ENCODE results near the gene PIN1.

Gene PIN1

DNA sequence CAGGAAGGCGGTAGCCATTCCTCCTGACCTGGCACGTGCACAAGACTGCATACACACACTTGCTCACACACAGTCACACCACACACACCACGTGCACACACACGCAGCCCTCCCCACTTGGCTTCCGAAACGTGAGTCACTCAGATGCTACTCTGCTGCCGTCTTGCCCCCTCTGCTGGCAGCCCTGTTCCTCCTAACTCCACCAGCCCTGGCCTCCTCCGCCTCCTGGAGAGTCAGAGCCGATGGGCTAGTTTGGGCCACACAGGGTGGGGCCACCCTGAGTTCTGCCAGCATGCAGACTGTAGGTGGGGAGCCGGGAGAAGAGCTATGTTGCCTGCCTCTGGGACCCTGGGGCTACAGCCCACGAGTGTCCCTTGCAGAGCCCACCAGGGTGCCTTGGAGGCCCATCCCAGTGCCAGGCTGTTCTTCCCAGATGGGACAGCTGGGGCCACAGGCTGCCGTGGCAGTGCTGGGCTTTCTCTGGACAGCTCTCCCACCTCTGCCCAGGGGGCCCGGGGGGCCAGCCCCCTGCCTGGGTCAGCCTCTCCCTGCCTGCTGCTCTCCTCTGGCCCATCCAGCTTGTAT, 12.1 kb downstream of the PIN1 start:
- DNase-seq = peak; percentile 39 to 90 (median 74)
- intact Hi-C loops (cut with DNase I) = no loop called here

DNA sequence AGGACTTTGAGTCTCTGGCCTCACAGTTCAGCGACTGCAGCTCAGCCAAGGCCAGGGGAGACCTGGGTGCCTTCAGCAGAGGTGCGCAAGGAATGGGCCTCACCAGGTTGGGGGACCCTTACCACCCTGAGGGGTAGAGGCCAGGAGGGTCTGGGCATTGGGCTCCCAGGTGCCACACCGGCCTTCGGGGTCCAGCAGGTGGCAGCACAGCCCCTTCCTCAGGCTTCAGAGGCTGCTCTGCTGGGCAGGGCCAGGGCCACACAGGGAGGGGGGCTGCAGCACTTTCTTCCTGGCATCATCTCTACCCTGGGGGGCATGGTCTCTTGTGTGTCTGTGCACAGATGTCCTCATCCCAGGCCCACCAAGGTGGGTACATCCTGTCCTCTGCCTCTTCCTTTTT, 12.9 kb downstream of the PIN1 start:
- intact Hi-C loops (cut with DNase I) = no loop called here
- DNase-seq = peak in 9 of 42 donors; percentile 22 to 55 (median 41)

DNA sequence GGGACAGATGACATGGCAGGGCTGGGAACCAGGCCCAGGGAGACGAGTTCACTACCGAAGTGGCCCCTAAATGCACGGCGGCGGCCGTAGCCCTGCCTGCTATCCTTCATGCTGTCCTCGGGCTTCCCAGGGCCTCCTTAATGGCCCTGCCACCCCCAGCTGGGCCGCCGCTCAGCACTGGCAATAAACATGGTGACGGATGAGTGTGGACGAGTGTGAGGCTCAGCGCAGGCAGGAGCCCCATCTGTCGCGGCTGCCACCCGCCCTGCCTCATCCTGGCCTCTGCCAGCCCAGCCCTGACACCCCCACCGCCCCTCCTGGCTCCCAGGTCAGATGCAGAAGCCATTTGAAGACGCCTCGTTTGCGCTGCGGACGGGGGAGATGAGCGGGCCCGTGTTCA, 13.6 kb downstream of the PIN1 start:
- intact Hi-C loops (cut with DNase I) = no loop called here
- DNase-seq = no peak

DNA sequence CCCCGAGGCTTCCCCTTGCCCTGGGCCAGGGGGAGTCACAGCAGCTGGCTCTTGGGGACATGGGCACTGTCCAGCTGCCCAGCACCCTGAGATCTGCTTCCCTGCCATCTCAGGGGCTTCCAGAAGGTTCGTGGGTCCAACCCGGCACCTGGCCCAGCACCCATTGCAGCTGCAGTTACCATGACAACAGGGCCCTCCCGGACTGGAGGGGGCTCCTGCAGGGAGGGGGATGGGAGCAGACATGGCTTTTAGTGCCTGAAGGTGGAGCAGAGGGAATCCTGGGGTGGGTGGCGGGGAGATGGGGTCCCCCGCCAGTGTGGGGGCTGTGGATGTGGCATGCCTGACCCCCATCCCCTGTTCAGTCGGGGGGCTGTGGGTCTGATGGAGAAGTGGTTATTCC, 14.7 kb downstream of the PIN1 start:
- intact Hi-C loops (cut with DNase I) = no loop called here
- no peak for DNase-seq

DNA sequence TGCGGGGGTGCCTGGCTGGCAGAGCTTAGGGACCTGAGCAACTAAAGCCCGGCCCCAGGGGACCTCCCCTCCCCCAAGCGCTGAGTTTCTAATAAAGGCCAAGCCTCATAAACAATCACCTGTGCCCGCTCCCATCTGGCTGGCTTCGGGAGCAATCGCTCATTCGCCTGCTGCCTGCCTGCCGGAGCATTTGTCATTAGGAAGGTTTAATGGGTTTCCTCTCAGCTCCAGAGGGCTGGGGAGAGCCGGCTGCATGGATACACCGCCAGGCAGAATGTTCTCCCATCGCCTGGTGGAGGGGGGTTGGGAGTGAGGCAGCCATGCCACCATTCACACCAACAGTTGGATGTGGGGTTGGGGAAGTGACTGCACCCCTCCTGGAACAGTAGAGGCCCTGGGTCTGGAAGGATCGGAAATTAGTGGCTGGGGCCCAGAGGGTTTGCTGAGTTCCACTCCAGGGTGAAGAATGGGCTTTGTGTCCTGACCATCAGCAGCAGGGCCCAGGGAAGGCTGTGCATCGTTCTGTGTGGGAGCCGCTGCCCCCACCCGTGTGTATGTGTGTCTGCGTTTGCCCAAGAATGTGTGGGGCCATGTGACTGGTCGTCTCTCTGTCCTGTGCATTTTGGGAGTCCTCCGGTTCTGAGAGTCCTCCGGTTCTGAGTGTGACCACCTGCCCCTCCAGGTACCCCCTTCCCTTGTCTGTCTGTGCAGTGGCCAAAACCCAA, 15.3 kb downstream of the PIN1 start:
- peak in 8 of 42 donors; percentile 23 to 48 (median 36) for DNase-seq
- intact Hi-C loops (cut with DNase I) = no loop called here

DNA sequence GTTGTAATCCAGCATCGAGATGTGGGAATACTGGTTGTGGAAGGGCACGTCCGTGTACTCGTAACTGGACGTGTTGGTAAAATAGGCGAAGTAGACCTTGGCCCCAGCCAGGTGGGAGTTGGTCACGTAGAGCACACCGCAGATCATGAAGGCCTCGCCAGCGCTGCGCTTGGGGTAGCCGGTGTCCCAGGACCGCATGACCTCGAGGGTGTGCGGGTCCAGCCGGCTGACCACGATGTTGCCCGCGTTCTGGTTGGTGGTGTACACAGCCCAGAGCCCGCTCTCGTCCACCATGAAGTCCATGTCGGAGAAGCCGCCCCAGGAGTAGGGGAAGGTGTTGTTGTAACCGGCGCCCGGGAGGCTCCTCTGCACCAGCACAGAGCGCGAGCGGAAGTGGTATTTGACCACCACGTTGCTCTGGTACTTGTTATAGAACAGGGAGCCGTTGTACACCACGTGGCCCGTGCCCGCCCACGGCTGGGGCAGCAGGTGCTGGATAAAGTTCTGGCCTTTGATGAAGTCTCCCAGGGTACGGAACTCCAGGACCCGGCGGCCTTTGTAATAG, 19.2 kb downstream of the PIN1 start:
- no peak for DNase-seq
- intact Hi-C loops (cut with DNase I) = no loop called here

DNA sequence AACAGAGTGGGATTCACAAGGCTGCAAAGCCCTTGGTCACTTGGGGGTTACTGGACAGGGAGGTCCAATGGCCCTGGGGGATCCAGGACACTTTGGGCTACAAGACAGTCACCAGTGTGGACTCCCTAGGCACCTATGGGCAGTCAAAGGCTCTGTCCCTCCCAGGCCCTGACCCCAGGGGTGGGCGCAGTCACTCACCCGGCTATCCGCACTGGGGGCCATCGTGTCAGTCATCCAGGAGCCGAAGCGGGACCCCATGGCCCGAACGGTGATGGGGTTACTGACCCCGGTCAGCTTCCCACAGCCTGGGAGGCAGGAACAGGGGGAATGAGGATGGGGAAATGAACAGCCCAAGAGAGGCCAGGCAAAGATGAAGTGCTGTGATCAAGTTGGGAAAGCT, 21.5 kb downstream of the PIN1 start:
- intact Hi-C loops (cut with DNase I) = no loop called here
- no peak for DNase-seq

DNA sequence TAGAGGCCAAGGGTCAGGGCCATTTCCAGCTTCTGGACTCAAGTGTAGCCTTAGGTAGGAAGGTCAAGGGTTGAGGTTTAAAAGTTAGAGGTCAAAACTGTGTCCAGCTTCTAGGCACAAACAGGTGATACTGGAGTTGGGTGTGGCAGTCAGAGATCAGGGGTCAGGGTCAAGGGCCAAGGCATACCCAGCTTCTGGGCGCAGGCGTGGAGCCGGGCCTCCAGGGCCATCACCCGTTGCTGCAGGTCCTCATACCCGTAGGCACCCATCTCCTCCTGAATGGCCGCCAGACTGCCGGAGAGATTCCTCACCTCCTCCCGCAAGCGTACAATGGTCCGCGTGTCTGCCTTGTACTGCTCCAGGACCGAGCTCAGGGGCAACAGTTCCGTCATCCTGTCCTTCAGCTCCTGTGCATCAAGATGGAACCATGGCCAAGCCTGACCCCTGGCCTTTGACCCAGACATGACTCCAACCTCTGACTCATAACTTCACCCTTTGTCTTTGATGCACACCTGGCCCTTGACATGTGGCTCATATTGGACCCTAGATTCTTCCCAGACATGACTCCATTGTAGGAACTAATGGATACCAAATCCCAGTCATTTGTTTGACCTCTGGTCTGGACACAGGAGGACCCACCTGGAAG, 22.1 kb downstream of the PIN1 start:
- no peak for DNase-seq

DNA sequence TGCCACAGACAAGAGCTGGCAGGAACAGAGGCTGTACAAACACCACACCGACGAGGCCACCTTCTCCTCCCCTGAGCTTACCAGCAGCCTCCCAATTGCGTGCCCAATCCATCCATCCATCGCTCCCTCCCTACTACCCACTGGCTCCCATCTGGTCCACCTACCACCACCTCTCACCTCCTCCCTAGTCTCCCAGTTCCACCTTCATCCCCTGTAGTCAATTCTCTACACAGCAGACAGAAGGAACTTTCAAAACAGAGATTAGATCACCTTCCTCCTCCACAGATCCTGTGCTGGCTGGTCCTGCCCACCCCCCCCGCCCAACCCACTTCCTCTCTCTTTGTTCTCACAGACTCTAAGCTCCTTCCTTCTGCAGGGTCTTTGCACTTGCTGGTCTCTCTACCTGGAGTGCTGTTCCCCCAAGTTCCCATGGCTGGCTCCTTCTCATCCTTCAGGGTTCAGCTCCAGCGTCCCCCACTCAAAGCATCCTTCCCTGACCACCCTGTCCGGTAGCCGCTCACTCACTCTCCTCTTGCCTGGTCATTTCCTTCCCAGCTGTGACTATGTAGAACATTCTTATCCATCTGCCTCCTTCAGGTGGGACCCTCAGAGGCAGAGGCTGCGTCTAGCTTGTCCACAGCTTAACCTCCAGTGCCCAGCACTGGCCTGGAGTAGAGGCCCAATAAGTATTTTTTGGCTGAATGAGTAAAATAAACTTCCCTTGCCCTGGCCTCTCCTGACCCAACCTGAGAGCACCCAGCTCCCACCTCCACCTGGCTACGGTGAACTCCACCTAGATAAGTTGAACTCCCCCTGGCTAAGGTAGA, 23.0 kb downstream of the PIN1 start:
- intact Hi-C loops (cut with DNase I) = no loop called here
- DNase-seq = no peak

More for the DNA sequence above, 22.1 kb downstream of the PIN1 start:
- intact Hi-C loops (cut with DNase I) = no loop called here

DNA sequence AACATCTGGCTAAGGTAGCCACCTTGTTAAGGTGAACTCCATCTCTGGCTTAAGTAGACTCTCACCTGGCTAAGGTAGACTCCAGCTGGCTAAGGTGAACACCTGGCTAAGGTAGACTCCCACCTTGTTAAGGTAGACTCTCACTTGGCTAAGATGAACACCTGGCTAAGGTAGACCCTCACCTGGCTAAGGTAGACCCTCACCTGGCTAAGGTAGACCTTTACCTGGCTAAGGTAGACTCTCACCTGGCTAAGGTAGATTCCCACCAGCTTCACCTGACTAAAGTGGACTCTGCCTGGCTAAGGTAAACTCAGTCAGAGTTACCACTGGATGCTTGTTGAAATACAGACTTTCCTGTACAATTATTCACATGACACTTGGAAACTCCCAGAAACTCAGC, 23.6 kb downstream of the PIN1 start:
- no peak for DNase-seq
- intact Hi-C loops (cut with DNase I) = no loop called here

DNA sequence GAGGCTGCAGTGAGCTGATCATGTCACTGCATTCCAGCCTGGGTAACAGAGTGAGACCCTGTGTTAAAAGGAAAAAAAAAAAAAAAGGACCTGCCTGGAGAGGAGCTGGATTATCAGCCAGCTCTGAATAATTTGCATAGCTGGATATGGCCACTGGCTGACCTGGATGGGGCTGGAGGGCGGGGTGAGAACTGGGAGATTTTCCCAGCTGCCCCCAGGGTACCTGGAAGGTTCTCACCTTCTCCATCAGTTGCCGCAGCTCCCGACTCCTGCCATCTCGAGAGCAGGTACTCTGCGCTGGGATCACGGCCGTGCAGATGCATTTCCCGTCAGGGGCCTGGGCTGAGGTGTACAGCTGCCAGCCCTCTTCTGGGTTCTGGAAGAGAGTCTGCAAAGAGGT, 25.3 kb downstream of the PIN1 start:
- intact Hi-C loops (cut with DNase I) = no loop called here
- no peak for DNase-seq

DNA sequence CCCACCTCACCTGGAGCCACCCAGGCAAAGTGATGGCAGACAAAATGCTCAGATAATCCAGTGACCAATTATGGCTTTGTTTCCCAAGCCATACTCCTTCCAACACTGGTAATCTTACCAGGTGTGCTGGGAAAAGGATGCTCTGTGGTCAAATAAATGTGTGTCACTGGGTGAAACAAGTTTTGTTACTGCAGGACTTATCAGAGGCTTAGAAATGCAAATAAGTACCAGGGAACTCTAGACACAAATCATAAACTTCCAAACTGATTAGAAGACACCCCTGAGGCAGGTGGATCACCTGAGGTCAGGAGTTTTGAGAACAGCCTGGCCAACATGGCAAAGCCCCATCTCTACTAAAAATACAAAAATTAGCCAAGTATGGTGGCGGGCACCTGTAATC, 26.4 kb downstream of the PIN1 start:
- no peak for DNase-seq
- intact Hi-C loops (cut with DNase I) = no loop called here

DNA sequence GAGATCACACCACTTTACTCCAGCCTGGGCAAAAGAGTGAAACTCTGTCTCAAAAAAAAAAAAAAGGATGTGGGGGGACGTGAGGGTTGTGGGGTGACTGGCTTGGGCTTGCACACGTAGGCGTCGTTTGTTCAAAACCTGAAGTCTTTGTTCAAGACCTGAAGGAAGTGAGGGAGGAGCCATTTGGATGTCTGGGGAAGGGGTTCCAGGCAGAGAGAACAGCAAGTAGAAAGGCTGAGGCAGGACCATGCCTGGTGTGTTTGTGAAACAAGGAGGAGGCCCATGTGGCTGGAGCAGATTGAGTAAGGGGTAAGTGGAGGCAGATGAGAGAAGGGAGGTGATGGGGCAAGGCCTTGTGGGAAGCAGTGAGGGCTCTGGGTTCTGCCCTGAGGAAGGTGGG, 27.8 kb downstream of the PIN1 start:
- intact Hi-C loops (cut with DNase I) = no loop called here
- DNase-seq = no peak

DNA sequence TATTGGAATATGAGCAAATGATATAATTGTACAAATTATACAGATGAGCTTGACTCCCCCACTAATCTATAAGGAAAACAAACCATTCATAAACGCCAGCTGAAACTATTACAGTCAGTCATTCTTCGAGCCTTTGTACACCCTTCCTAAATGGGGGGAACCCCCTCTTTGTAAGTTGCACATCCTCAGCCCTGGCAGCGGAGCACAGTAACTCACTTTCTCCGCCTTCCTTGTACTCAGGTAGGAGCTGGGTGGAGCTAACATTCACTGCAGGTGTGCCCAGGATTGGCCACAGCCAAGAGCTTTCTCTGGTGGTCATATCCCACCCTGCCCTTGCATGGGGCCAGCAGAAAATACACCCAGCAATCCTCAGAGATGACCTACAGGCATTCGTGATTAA, 28.6 kb downstream of the PIN1 start:
- no peak for DNase-seq
- intact Hi-C loops (cut with DNase I) = no loop called here

DNA sequence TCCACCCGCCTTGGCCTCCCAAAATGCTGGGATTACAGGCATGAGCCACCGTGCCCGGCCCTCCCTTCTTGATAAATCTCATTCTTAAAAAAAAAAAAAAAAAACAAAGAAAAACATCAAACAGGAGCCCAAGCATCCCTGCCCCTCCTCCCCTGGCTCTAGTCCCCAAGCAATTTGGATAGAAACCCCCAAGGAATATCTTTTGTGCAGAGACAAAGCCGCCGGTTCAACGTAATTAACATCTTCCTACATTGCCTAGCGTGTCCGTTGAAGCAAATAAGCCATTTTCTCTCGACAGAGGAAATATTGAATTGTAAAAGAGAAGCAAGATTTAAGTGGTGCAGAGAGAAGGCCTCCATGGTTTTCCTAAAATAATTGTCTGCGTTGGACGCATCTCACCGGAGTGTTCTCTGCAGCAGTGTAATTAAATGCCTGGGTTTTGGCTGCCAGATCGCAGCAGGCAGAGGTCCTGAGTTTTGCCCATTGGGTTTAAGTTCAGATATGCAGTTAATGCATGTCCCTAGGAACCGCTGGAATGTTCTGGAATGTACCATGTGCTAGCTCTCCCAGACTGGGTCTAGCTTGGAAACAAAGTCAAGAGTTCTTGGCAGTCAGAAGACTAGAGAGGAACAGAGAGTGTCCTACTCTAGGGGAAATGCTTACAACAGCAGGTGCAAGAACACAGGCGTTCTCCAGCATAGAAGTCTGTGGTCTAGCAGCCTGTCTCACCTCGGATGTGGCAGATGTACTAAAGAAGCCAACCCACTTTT, 30.8 kb downstream of the PIN1 start:
- DNase-seq = peak in 1 of 42 donors; percentile 52
- intact Hi-C loops (cut with DNase I) = no loop called here

DNA sequence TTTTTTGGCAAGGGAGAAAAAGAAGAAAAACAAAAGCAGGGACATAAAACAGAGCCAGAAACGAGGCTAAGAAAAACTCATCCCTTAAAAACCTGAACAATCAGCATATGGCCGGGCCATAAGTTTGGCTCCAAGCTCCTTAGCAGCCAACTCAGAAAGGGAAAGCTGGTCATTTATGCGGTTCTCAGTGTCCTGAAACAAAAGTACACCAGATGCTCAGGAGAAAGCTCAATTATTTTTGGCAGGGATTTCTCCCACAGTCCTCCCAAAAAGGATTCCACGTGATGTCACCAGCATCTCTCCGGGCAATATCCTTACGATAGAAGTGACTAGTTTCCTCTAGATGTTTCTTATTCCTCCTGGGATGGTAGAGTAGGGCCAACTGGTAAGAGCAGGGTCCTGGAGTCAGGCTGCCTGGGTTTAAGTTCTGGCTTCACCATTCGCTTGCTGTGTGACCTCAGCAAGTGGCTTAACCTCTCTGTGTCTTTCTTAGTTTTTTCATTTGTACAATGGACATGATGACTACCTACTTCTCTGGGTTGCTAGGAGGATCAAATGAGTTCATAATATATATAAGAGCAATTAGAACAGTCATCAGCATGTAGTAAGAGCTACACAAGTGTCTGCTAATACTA, 34.0 kb downstream of the PIN1 start:
- DNase-seq = no peak

DNA sequence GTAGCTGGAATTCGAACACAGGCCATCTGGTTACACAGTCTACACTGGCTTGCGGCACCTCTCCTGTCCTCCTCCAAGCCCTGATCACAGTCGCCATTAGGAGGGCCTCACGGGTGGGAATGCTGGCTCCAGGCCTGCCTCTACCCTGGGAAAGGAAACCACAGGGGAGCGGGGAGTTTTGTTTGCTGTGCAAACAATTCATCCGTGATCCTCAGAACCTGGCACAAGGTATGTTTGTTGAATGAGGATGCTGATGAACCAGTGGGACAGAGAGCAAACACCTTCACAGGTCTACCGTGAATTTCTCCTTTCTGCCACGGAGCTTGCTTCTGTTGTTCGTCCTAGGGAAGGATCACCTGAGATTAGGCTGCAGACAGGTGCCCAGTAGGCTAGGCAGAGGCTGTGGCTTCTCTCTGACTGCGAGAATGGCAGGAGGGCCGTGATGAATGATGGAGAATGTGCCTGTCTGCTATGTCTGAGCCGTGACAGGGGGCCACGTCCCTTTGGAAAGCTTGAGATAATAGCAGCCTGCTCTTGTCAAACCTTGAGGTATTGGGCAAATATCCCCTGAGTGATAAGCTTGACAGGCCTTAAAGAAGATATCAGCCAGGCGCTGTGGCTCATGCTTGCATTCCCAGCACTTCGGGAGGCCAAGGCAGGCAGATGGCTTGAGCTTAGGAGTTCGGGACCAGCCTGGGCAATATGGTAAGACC, 36.7 kb downstream of the PIN1 start:
- no peak for DNase-seq
- intact Hi-C loops (cut with DNase I) = no loop called here

More for the DNA sequence above, 34.0 kb downstream of the PIN1 start:
- intact Hi-C loops (cut with DNase I) = no loop called here

Data from head of caudate nucleus (tissue), 42 donors.